Measurements from ENCODE around the gene FGF18. TPM values are rescaled to one million over a fixed set of nuclear protein-coding genes. Genes with fewer than 3 reads are reported as not detected.
"Not testable (repeated sequence)": the region's sequence is repeated elsewhere in the genome, so short reads cannot be mapped to it uniquely, and the experiment has no call there.

FGF18 gene
- total RNA-seq, 6 donors from 2014 or later, result 0.44 to 4.6 (median 1.4) TPM

GRCh38 chr5:171401167-171401947, 18.1 kb upstream of the FGF18 start:
- TF ChIP-seq POLR2AphosphoS5 (IDR thresholded peaks at IDR 0.05) (no peak), POLR2A (IDR thresholded peaks at IDR 0.05) (no peak), EP300 (IDR thresholded peaks at IDR 0.05) (no peak)
- TF ChIP-seq, protein P1, sequence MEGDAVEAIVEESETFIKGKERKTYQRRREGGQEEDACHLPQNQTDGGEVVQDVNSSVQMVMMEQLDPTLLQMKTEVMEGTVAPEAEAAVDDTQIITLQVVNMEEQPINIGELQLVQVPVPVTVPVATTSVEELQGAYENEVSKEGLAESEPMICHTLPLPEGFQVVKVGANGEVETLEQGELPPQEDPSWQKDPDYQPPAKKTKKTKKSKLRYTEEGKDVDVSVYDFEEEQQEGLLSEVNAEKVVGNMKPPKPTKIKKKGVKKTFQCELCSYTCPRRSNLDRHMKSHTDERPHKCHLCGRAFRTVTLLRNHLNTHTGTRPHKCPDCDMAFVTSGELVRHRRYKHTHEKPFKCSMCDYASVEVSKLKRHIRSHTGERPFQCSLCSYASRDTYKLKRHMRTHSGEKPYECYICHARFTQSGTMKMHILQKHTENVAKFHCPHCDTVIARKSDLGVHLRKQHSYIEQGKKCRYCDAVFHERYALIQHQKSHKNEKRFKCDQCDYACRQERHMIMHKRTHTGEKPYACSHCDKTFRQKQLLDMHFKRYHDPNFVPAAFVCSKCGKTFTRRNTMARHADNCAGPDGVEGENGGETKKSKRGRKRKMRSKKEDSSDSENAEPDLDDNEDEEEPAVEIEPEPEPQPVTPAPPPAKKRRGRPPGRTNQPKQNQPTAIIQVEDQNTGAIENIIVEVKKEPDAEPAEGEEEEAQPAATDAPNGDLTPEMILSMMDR (IDR thresholded peaks at IDR 0.05), result no peak
- no peaks in the 10 kb centered on the region for H3K27me3 ChIP-seq
- peaks cover 35 to 69% (median 46%) of the 10 kb centered on the region in 4 donors for H3K36me3 ChIP-seq

DNA sequence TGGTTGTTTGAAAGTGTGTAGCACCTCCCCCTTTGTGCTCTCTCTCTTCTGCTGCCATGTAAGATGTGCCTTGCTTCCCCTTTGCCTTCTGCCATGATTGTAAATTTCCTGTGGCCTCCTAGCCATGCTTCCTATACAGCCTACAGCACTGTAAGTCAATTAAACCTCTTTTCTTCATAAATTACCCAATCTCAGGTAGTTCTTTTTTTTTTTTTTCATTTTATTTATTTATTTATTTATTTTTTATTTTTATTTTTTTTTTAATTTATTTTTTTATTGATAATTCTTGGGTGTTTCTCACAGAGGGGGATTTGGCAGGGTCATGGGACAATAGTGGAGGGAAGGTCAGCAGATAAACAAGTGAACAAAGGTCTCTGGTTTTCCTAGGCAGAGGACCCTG, 16.7 kb upstream of the FGF18 start:
- not testable (repeated sequence) for H3K27ac ChIP-seq; ATAC-seq (ENCODE audit: low FRiP score in 2 of 2); H3K9me3 ChIP-seq; H3K27me3 ChIP-seq; DNase-seq; H3K4me3 ChIP-seq
- H3K36me3 ChIP-seq, result peaks cover 32 to 69% (median 47%) of the 10 kb centered on the region in 4 donors
- peaks cover 0 to 15% (median 5%) of the 10 kb centered on the region in 4 donors for H3K4me1 ChIP-seq

More at GRCh38 chr5:171401167-171401947, 18.1 kb upstream of the FGF18 start:
- Histone ChIP-seq H3K9me3 (no peaks in the 10 kb centered on the region), H3K27ac (no peak overlapping the region), H3K4me3 (no peak overlapping the region), H3K4me1 (peaks cover 0 to 17% (median 3%) of the 10 kb centered on the region in 4 donors)
- WGBS, 2 donors, result 97 to 98% methylated on average over 13 of the region's 13 CpGs
- DNase-seq (no peak), ATAC-seq (ENCODE audit: low FRiP score in 2 of 2) (no peak)

DNA sequence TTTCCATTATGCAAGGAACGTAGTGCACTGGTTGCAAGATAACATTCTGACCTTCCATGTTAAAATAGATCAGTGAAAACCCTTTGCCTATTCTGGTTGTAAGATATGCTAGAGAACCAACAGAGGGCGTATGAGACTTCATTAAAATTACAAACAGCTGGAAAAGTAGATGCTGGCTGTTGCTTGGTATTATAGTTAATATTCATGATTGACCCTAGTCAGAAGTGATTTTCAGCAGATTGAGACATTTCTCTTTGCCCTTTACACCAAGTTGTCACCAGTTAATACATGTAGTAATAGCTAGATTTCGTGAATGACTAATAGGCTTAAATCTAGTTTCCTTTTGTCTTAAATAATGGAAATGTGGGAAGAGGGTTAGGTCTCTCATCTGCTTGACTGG, 13.8 kb upstream of the FGF18 start:
- DNase-seq (no peak), ATAC-seq (ENCODE audit: low FRiP score in 2 of 2) (no peak)
- no peak overlapping the region for H3K27ac ChIP-seq
- no peaks in the 10 kb centered on the region for H3K27me3 ChIP-seq
- TF ChIP-seq POLR2AphosphoS5 (IDR thresholded peaks at IDR 0.05), result no peak
- TF ChIP-seq, protein P1 (IDR thresholded peaks at IDR 0.05), result no peak
- no peak for TF ChIP-seq POLR2A (IDR thresholded peaks at IDR 0.05)
- TF ChIP-seq EP300 (IDR thresholded peaks at IDR 0.05), result no peak
- H3K4me3 ChIP-seq, result no peak overlapping the region
- H3K36me3 ChIP-seq, result peaks cover 30 to 73% (median 44%) of the 10 kb centered on the region in 4 donors
- H3K9me3 ChIP-seq, result no peaks in the 10 kb centered on the region
- 47 to 63% methylated on average over 3 of the region's 3 CpGs for WGBS, 2 donors
- H3K4me1 ChIP-seq, result peaks cover 7 to 12% (median 10%) of the 10 kb centered on the region in 4 donors

- no peaks in the 10 kb centered on the region for H3K27me3 ChIP-seq
- no peak for ATAC-seq (ENCODE audit: low FRiP score in 2 of 2)
- TF ChIP-seq POLR2AphosphoS5 (IDR thresholded peaks at IDR 0.05) (no peak), EP300 (IDR thresholded peaks at IDR 0.05) (no peak), POLR2A (IDR thresholded peaks at IDR 0.05) (no peak)
- TF ChIP-seq, protein P1 (IDR thresholded peaks at IDR 0.05), result no peak
- no peak overlapping the region for H3K4me3 ChIP-seq
- WGBS, 2 donors, result 80 to 87% methylated on average over 4 of the region's 4 CpGs
- no peak overlapping the region for H3K27ac ChIP-seq
- no peak for DNase-seq
- peaks cover 7 to 12% (median 10%) of the 10 kb centered on the region in 4 donors for H3K4me1 ChIP-seq
- no peaks in the 10 kb centered on the region for H3K9me3 ChIP-seq
- peaks cover 18 to 74% (median 45%) of the 10 kb centered on the region in 4 donors for H3K36me3 ChIP-seq
Measured at GRCh38 chr5:171407234-171407633, 12.2 kb upstream of the FGF18 start.

- Histone ChIP-seq H3K4me3 (no peak overlapping the region), H3K27ac (no peak overlapping the region), H3K36me3 (peaks cover 18 to 88% (median 51%) of the 10 kb centered on the region in 4 donors), H3K27me3 (no peaks in the 10 kb centered on the region), H3K4me1 (peaks cover 7 to 12% (median 10%) of the 10 kb centered on the region in 4 donors), H3K9me3 (no peaks in the 10 kb centered on the region)
- no peak for ATAC-seq (ENCODE audit: low FRiP score in 2 of 2)
- no peak for DNase-seq
- no peak for TF ChIP-seq EP300 (IDR thresholded peaks at IDR 0.05)
- whole genome bisulfite sequencing, 2 donors, result 84 to 87% methylated on average over 8 of the region's 8 CpGs
Measured at GRCh38 chr5:171409164-171410136, 10.0 kb upstream of the FGF18 start.

Measured in upper lobe of left lung (tissue), 6 donors.